NCI-H526 treated with DMSO at 0.1 percent for 48 hours (cell line): ENCODE results near the gene MMP17.

Source experiments
- DNase-seq: peaks from one replicate; lab custom pipeline; 2025; lab: John Stamatoyannopoulos, UW

MMP17 gene

DNA sequence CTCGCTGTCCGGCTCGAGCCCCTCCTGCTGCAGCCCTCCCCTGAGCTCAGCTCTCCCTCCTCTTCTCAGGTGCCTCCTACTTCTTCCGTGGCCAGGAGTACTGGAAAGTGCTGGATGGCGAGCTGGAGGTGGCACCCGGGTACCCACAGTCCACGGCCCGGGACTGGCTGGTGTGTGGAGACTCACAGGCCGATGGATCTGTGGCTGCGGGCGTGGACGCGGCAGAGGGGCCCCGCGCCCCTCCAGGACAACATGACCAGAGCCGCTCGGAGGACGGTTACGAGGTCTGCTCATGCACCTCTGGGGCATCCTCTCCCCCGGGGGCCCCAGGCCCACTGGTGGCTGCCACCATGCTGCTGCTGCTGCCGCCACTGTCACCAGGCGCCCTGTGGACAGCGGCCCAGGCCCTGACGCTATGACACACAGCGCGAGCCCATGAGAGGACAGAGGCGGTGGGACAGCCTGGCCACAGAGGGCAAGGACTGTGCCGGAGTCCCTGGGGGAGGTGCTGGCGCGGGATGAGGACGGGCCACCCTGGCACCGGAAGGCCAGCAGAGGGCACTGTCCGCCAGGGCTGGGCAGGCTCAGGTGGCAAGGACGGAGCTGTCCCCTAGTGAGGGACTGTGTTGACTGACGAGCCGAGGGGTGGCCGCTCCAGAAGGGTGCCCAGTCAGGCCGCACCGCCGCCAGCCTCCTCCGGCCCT lies 22.8 kb downstream of the MMP17 start:
- DNase-seq = no peak

DNA sequence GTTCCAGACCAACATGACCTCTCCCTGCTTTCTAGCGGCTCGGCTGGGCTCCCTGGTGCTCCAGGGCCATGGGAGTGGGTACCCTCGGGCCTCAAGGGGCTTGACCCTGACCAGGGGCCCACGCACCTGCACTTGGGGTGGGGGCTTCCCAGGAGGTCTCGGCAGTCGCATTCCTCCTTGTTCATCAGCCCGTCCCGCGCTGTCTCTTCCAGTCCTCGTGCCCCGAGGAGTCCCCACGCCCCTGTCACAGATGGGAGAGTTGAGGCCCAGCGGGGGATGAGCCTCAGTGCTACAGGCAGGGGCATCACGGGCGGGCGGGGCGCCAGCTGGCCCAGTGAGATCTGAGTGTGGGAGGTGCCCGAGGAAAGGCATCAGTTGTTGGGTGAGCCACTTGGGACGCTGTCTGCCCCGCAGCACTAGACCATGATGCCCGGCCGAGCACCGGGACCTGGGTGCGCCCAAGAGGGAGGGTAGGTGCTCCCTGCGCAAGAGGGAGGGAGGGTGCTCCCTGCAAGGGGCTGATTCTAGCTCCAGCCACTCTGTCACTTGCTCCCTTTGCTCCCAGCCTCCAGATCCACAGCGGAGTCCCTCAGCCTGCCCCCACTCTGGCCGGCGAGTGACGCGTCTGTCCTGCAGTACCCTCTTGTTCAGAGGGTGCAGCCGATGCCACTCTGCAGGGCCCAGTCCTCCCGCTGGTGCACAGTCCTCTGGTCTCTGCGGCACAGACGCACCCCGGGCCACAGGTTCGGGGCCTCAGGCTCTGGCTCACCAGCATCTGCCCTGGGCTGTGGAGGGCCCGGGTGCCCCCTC lies 23.8 kb downstream of the MMP17 start:
- DNase-seq = no peak

DNA sequence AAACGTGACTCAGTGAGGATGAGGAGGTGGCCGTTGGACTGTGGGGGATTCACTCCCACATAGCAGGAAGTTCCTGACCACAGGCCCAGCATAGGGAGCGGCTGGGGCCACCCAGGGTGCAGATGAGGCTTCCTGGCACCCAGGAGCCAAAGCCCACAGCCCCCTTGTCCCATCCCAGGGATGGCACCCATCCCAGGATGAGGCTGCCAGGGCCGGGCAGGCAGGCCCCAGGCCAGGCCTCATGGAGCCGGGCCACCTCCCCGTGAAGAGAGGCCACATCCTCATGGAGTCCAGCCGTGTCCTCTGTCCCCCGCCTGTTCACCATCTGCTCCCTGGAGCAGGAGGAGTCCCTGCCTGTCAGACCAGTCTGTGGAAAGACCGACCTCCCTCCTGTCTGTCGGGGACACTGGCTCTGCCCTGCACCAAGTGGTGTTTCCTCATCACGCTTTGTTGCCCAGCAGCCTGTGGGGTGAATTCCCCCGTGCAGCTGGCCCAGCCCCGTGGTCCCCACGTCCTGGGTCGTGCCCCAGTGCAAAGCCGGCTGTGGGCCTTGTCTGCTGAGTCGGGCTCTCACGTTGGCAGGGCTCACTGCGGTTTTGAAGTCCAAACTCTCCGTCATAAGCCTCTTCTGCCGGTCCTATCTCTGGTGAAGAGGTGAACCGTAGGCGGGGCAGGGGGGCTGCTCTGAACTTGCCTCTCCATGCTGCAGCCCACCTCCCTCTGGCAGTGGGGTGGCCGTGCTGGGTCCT lies 24.5 kb downstream of the MMP17 start:
- no peak for DNase-seq

DNA sequence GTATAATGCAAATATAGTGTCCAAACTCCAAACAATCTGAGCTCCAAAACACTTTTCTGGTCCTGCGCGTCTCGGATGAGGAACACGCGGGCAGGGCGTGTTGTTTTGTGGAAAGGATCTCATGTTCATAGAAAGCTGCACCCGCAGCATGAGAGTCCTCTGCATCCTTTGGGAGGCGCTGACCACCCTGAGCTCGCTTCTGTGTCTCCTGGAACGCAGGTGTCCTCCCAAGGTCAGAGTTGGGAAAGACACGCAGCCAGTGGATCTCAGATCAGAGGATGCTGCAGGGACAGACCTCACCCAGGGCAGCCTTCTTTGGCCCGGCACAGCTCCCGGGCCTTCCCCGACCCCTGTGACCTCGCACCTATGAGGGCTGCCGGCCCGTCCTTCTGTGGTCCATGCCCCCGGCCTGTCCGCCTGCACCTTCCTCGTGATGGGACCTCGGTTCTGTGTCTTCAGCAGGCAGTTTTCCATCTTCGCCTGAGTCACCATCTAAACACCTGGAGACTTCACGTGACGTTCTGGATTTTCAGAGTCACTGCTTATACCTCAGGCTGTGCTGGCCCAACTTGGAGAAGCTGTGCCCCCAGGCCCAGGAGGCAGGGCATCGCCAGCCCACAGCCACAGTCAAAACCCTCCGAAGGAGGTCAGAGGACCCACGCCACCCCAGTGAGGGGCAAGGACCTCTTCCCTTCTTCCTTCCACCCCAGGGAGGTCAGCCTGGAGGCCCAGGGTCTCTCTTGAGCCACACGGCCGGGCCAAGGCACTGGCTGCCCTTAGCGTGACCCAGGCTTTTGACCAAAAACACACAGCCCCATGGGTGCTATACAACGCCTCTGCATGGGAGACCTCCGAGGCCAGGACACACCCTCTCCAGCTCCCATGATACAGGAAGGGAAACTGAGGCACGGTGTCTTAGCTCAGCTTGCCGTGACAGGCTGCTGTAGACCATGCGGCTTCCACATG lies 25.9 kb downstream of the MMP17 start:
- DNase-seq = no peak

GRCh38 chr12:131854861-131855476 lies 26.8 kb downstream of the MMP17 start:
- DNase-seq = no peak

DNA sequence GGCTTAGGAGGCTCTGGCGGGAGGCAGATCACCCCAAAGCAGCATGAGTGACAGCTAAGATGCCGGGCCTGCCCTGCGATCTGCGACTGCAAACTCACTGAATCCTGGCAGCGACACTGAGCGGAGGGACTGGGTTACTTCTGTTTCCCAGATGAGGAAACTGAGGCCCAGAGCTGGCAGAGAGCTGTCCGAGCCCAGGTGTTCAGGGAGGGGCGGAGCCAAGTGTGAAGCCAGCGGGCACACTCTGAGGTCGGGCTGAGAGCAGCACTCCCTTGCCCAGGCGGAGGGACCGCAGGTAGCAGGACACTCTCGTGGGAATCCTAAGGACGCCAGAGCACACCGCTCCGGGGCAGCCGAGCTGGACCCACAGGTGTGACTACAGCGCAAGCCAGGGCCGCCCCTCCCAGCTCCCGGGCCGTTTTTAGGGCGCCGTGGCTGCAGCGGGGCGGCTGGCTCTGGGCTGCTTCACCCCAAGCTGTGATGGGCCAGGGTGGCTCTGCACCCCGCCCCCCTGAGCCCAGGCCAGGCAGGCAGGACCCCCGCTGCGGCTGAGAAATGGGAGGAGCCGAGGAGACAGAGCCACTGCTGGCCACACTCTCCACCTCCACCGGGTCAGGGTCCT lies 27.4 kb downstream of the MMP17 start:
- no peak for DNase-seq

DNA sequence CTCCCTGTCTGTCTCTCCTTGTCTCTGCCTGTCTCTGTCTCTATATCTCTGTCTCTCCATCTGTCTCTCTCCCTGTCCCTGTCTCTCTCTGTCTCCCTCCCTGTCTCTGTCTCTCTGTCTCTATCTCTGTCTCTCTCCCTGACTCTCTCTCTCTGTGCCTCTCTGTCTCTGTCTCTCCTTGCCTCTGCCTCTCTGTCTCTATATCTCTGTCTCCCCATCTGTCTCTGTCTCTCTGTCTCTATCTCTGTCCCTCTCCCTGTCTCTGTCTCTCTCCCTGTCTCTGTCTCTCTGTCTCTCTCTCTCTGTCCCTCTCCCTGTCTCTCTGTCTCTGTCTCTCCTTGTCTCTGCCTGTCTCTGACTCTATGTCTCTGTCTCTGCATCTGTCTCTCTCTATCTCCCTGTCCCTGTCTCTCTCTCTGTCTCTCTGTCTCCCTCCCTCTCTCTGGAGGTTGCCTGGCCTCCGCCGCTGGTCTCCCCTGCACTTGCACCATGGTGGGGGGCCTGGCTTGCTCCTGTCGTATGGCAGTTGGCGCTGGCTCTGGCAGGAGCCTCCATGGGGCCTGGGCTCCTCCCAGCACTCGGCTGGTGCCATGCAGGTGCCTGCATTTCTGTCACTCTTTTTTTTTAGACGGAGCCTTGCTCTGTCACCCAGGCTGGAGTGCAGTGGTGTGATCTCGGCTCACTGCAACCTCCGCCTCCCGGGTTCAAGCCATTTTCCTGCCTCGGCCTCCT lies 28.3 kb downstream of the MMP17 start:
- DNase-seq = no peak

- no peak for DNase-seq
Measured at GRCh38 chr12:131857908-131858850, 30.0 kb downstream of the MMP17 start.

DNA sequence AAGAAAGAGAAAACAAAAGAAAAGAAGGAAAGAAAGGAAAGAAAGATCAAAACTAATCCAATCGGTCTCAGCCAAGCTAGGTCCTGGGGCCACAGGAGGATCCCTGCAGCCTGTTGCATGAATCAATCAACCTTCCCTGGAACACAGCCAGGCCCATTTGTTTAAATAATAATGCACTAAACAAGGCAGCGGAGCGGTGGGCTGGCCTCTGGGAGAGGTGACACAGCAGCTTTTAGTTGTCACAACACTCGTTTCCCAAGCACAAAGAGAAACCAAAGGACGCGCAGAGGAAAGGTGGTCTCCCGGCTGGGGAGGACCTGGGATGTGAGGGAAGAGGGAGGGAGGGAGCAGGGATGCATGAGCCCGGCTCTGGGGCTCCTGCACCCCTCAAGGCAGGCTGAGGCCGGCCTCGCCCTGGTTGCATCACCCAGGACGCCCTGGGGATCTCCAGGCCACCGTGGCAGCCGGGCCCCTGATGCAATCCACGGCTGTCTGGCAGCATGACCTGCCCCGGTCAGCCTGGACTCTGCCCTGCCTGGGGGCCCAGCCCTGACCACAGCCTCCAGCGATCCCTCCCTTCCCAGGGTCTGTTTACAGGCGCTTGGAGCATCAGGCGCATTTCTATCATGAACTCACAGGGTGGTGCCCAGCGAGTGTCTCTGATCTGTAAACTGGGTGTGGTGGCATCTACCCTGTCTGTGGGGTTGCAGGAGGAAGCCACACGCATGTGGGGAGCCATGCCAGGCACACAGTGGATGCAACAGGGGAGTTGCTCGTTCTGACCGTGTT lies 32.5 kb downstream of the MMP17 start:
- peak; percentile 23 for DNase-seq

DNA sequence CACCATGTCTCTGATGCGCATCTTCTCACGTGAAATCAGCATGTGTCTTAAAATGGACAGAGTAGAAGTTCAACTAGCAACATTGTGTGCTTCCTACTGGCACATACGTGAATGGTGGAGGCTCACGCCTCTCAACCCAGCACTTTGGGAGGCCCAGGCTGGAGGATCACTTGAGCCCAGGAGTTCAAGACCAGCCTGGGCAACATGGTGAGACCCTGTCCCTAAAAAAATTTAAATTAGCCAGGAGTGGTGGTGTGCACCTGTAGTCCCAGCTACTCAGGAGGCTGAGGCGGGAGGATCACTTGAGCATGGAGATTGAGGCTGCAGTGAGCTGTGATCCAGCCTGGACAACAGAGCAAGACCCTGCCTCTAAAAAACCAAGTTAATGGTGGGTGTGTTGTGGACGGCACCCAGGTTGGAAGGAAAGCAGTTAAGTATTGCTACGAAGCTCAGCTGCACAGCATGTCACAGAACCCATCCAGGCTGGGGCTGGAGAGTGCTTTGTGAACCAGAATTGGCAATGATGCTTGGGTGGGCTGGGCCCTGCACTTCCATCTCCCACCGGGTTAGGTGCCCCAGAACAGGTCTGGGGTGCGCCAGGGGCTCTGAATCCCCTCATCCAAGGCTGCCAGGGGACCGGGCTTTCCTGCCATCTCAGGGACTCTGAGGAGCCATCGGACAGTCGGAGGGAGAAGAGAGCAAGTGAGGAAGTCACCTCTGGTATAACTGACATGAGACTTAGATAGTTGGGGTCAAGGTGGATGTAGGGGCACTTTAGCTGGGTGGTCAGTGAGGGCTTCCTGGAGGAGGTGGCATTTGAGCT lies 33.3 kb downstream of the MMP17 start:
- DNase-seq = no peak

DNA sequence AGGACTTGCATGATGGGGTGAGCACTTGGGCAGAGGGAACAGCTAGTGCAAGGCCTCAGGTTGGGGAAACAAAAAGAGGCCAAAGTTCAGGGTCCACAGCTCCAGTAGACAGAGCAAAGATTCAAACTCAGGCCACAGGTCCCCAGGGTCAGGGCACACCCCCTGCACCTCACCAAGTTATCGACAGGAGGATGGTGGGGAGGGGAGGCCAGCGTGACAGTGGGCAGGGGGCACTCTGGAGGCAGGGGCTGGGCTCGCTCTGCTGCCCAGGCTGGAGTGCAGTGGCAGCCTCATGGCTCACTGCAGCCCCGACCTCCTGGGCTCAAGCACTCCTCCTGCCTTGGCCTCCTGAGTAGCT lies 33.9 kb downstream of the MMP17 start:
- no peak for DNase-seq

GRCh38 chr12:131862600-131862993 lies 34.4 kb downstream of the MMP17 start:
- DNase-seq = no peak

- no peak for DNase-seq
Measured at GRCh38 chr12:131862994-131863710, 35.0 kb downstream of the MMP17 start.

DNA sequence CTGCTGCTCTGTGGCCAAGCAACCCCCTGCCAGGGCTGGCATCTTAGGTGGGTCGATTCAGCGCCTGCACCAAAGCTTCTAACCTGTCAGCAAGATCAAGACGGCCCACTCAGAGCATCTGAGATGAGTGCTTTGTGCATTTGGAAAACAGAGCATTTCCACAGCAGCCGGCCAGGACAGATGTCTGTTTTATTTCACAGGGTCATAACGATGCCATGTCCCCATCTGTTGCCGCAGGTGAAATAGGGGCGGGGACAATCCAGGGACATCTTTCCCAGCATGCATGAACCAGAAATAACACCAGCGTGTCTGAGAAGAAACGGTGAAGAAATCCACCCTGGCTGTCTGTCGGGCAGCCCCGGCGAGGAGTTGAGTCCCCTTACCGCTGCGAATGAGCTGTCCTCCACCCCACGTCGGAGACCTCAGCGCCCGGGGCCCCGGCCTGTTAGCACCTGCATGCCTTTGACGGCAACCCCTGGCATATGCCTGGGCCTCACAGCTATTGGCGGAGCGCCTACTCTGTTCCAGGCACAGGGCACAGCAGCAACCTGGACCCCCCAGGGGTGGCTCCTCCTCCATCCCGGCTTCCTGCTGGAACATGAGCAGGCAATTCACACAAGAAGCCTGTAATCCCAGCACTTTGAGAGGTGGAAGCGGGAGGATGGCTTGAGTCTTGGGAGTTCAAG lies 35.7 kb downstream of the MMP17 start:
- no peak for DNase-seq

GRCh38 chr12:131864469-131864868 lies 36.3 kb downstream of the MMP17 start:
- no peak for DNase-seq
